ENCODE results near the gene SCPEP1. TPM values are rescaled to one million over a fixed set of nuclear protein-coding genes. Genes with fewer than 3 reads are reported as not detected.

SCPEP1 gene
- total RNA-seq, 4 donors from 2014 or later = 61.0 to 111 (median 72.4) TPM

GRCh38 chr17:57010487-57010886, 32.6 kb downstream of the SCPEP1 start:
- H3K27ac ChIP-seq (replicated peaks in 1 of 4) = no peak overlapping the region
- peaks cover 0 to 26% (median 16%) of the 10 kb centered on the region in 4 donors for H3K4me1 ChIP-seq
- no peaks in the 10 kb centered on the region for H3K27me3 ChIP-seq
- TF ChIP-seq POLR2AphosphoS5 (IDR thresholded peaks at IDR 0.05) = no peak
- TF ChIP-seq POLR2A (IDR thresholded peaks at IDR 0.05; ENCODE audit: low read depth) = no peak
- TF ChIP-seq CTCF (IDR thresholded peaks at IDR 0.05) = no peak
- TF ChIP-seq EP300 (IDR thresholded peaks at IDR 0.05) = no peak
- no peak for DNase-seq (ENCODE audit: extremely low spot score)
- intact Hi-C loops (cut with DNase I) = no loop called here
- no peaks in the 10 kb centered on the region for H3K9me3 ChIP-seq
- H3K36me3 ChIP-seq = peaks cover 0 to 18% (median 15%) of the 10 kb centered on the region in 4 donors
- H3K4me3 ChIP-seq = no peak overlapping the region
- 67% methylated on average over 3 of the region's 3 CpGs for WGBS

GRCh38 chr17:57011491-57012015, 33.6 kb downstream of the SCPEP1 start:
- TF ChIP-seq POLR2AphosphoS5 (IDR thresholded peaks at IDR 0.05) (no peak), EP300 (IDR thresholded peaks at IDR 0.05) (no peak), CTCF (IDR thresholded peaks at IDR 0.05) (no peak)
- no peak for DNase-seq (ENCODE audit: extremely low spot score)
- H3K27me3 ChIP-seq = no peaks in the 10 kb centered on the region
- WGBS = 74% methylated on average over 7 of the region's 7 CpGs
- peaks cover 0 to 7% (median 7%) of the 10 kb centered on the region in 4 donors for H3K36me3 ChIP-seq
- H3K4me1 ChIP-seq = peaks cover 0 to 32% (median 23%) of the 10 kb centered on the region in 4 donors
- intact Hi-C loops (cut with DNase I) = no loop called here
- H3K9me3 ChIP-seq = no peaks in the 10 kb centered on the region
- no peak overlapping the region for H3K4me3 ChIP-seq
- no peak overlapping the region for H3K27ac ChIP-seq (replicated peaks in 1 of 4)

GRCh38 chr17:57016071-57016763, 38.3 kb downstream of the SCPEP1 start:
- H3K27me3 ChIP-seq = no peaks in the 10 kb centered on the region
- H3K27ac ChIP-seq (replicated peaks in 1 of 4) = peak overlapping the region; percentile 58 to 81 (median 64)
- TF ChIP-seq POLR2AphosphoS5 (IDR thresholded peaks at IDR 0.05) = no peak
- TF ChIP-seq EP300 (IDR thresholded peaks at IDR 0.05) = no peak
- peaks cover 0 to 51% (median 36%) of the 10 kb centered on the region in 4 donors for H3K4me1 ChIP-seq
- 85% methylated on average over 6 of the region's 6 CpGs for WGBS
- H3K4me3 ChIP-seq = no peak overlapping the region
- no peak for DNase-seq (ENCODE audit: extremely low spot score)
- H3K9me3 ChIP-seq = no peaks in the 10 kb centered on the region
- H3K36me3 ChIP-seq = no peaks in the 10 kb centered on the region
- intact Hi-C loops (cut with DNase I) = no loop called here

- Histone ChIP-seq H3K27ac (replicated peaks in 1 of 4) (peak overlapping the region; percentile 58 to 81 (median 64)), H3K36me3 (no peaks in the 10 kb centered on the region), H3K9me3 (no peaks in the 10 kb centered on the region), H3K4me1 (peaks cover 0 to 51% (median 39%) of the 10 kb centered on the region in 4 donors), H3K4me3 (no peak overlapping the region), H3K27me3 (no peaks in the 10 kb centered on the region)
- no peak for DNase-seq (ENCODE audit: extremely low spot score)
- intact Hi-C loops (cut with DNase I) = no loop called here
- TF ChIP-seq POLR2AphosphoS5 (IDR thresholded peaks at IDR 0.05) = peak; percentile 21 to 62
- TF ChIP-seq EP300 (IDR thresholded peaks at IDR 0.05) = no peak
- WGBS = 31% methylated on average over 3 of the region's 3 CpGs
Measured at GRCh38 chr17:57016764-57017116, 38.8 kb downstream of the SCPEP1 start.

- TF ChIP-seq POLR2AphosphoS5 (IDR thresholded peaks at IDR 0.05) (no peak), CTCF (IDR thresholded peaks at IDR 0.05) (no peak), POLR2A (IDR thresholded peaks at IDR 0.05; ENCODE audit: low read depth) (no peak), EP300 (IDR thresholded peaks at IDR 0.05) (no peak)
- Histone ChIP-seq H3K4me3 (no peak overlapping the region), H3K9me3 (no peaks in the 10 kb centered on the region), H3K27me3 (no peaks in the 10 kb centered on the region), H3K4me1 (peaks cover 0 to 57% (median 47%) of the 10 kb centered on the region in 4 donors), H3K27ac (replicated peaks in 1 of 4) (peak overlapping the region; percentile 41 to 81 (median 62)), H3K36me3 (no peaks in the 10 kb centered on the region)
- 67% methylated on average over 4 of the region's 4 CpGs for WGBS
- intact Hi-C loops (cut with DNase I) = no loop called here
- no peak for DNase-seq (ENCODE audit: extremely low spot score)
Measured at GRCh38 chr17:57017625-57018024, 39.7 kb downstream of the SCPEP1 start.
